Loucy (cell line): ENCODE data around the gene DDX39B.

Source experiments
- EZH2phosphoT487 ChIP-seq: fragments of 200-600 bp; IDR thresholded peaks from 2 replicates; pipeline ENCODE4 v1.6.1; 2018; ENCODE audit warnings: antibody characterized with exemption, mild to moderate bottlenecking, moderate library complexity, borderline replicate concordance
- TF ChIP-seq, protein P1 (sequence below): fragments of 200-600 bp; sonication (generic); conservative IDR thresholded peaks from 2 replicates; pipeline ENCODE4 v1.5.1; 2014; ENCODE audit warnings: mild to moderate bottlenecking, antibody characterized with exemption, low read length

GRCh38 chr6:31547727-31548543 lies 6.1 kb upstream of the DDX39B start:
- TF ChIP-seq, protein P1, sequence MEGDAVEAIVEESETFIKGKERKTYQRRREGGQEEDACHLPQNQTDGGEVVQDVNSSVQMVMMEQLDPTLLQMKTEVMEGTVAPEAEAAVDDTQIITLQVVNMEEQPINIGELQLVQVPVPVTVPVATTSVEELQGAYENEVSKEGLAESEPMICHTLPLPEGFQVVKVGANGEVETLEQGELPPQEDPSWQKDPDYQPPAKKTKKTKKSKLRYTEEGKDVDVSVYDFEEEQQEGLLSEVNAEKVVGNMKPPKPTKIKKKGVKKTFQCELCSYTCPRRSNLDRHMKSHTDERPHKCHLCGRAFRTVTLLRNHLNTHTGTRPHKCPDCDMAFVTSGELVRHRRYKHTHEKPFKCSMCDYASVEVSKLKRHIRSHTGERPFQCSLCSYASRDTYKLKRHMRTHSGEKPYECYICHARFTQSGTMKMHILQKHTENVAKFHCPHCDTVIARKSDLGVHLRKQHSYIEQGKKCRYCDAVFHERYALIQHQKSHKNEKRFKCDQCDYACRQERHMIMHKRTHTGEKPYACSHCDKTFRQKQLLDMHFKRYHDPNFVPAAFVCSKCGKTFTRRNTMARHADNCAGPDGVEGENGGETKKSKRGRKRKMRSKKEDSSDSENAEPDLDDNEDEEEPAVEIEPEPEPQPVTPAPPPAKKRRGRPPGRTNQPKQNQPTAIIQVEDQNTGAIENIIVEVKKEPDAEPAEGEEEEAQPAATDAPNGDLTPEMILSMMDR: no peak
- no peak for TF ChIP-seq EZH2phosphoT487
